Panc1 (cell line): ENCODE measurements around the gene GADL1. TPM values are rescaled to one million over a fixed set of nuclear protein-coding genes. Genes with fewer than 3 reads are reported as not detected.
A peak's percentile ranks its signal among the peaks of the same experiment; 100 is the strongest.

Experiments used
- ATAC-seq: fragments of 200-7000 bp; cut with Tn5 transposase; 2 replicates; pipeline ENCODE4 v1.9.1; 2020; ENCODE audit warnings: mild to moderate bottlenecking, moderate library complexity
- BruUV-seq: library from RNA; stranded (reverse); fragments of 400-500 nt; replicated peaks from 2 replicates; lab custom pipeline; 2021; lab: Mats Ljungman, UMichigan
- CTCF ChIA-PET: fragments of 300-600 bp; sonication (Branson Sonifier 250); formaldehyde crosslinking; loops from one replicate; lab custom pipeline; 2022; ENCODE audit warnings: antibody characterized with exemption; lab: Charles Lee
- POLR2A ChIA-PET: fragments of 300-600 bp; sonication (Branson Sonifier 250); formaldehyde crosslinking; loops from one replicate; lab custom pipeline; 2022; ENCODE audit warnings: antibody characterized with exemption; lab: Charles Lee
- DNase-seq: peaks from one replicate; pipeline ENCODE4 v3.0.0-alpha.2; 2010; ENCODE audit warnings: low read depth, low spot score
- H3K27ac ChIP-seq: 2 replicates; pipeline ENCODE4 v1.5.1; 2011; ENCODE audit warnings: mild to moderate bottlenecking, low read length, inconsistent platforms
- H3K27me3 ChIP-seq: fragments of 200-500 bp; sonication (Bioruptor generic); 2 replicates; pipeline ENCODE4 v1.6.0; 2014; ENCODE audit warnings: low read length, inconsistent platforms; ENCODE audit not compliant: control insufficient read depth, insufficient read depth
- H3K36me3 ChIP-seq: fragments of 200-500 bp; sonication (Bioruptor generic); 2 replicates; pipeline ENCODE4 v1.5.1; 2014; ENCODE audit warnings: inconsistent platforms, mild to moderate bottlenecking, low read length, moderate library complexity; ENCODE audit not compliant: control insufficient read depth, insufficient read depth
- H3K4me1 ChIP-seq: 2 replicates; pipeline ENCODE4 v1.5.1; 2011; ENCODE audit warnings: inconsistent platforms, mild to moderate bottlenecking, low read length, moderate library complexity; ENCODE audit not compliant: control insufficient read depth, insufficient read depth
- H3K4me3 ChIP-seq, 2 experiments: 2 replicates each; pipeline ENCODE4 v1.5.1; 2011 to 2012; ENCODE audit warnings: low read depth in 2 of 2, low read length in 2 of 2, mild to moderate bottlenecking in 2 of 2, inconsistent platforms in 1 of 2, moderate library complexity in 1 of 2
- H3K9me3 ChIP-seq: fragments of 200-500 bp; sonication (Bioruptor generic); 2 replicates; pipeline ENCODE4 v1.5.1; 2014; ENCODE audit warnings: low read depth, mild to moderate bottlenecking, inconsistent platforms, low read length, moderate library complexity; ENCODE audit not compliant: control insufficient read depth, insufficient read depth
- CTCF ChIP-seq: fragments of 450-650 bp; IDR thresholded peaks from 2 replicates; pipeline ENCODE4 v1.5.1; 2017; ENCODE audit warnings: mild to moderate bottlenecking
- POLR2AphosphoS5 ChIP-seq: IDR thresholded peaks from 2 replicates; pipeline ENCODE4 v1.6.1; 2012; ENCODE audit warnings: mild to moderate bottlenecking, low read depth, low read length, moderate library complexity
- REST ChIP-seq, 2 experiments: IDR thresholded peaks; 2 replicates each; pipeline ENCODE4 v1.6.1; 2011 to 2012; ENCODE audit warnings: low read depth in 2 of 2, control low read depth in 1 of 2, low read length in 1 of 2, mild to moderate bottlenecking in 1 of 2, moderate library complexity in 1 of 2; ENCODE audit not compliant: insufficient read depth in 1 of 2
- SIN3A ChIP-seq: IDR thresholded peaks from 2 replicates; pipeline ENCODE4 v1.6.1; 2012; ENCODE audit warnings: low read depth, mild to moderate bottlenecking, low read length, moderate library complexity, borderline replicate concordance; ENCODE audit not compliant: insufficient read depth
- TCF7L2 ChIP-seq: IDR thresholded peaks from 2 replicates; pipeline ENCODE4 v1.6.1; 2011; ENCODE audit warnings: mild to moderate bottlenecking, low read depth, low read length, inconsistent platforms
- in situ Hi-C: cut with HindIII; loops from 2 replicates; pipeline ENCODE4 v1.10.0; 2016; ENCODE audit warnings: low sequenced_read_pairs, low pct_unique_long_range_greater_than_20kb
- intact Hi-C: fragments of 100-400 bp; cut with micrococcal nuclease; formaldehyde crosslinking; loops from one replicate; pipeline ENCODE4 v1.10.0; 2022; ENCODE audit not compliant: unreplicated experiment
- total RNA-seq: library from RNA; stranded (reverse); gene quantifications from one replicate; pipeline ENCODE4 v1.2.1, GENCODE V29; 2021; ENCODE audit not compliant: unreplicated experiment

Gene GADL1
- total RNA-seq, 1 experiment from 2014 or later = not detected

- DNase-seq (peak; percentile 77), ATAC-seq (peak; percentile 94)
- in situ Hi-C loops (no loop called here), intact Hi-C loops (no loop called here)
- peak overlapping the region; percentile 93 for H3K27ac ChIP-seq
- no TSS peak for BruUV-seq
- H3K27me3 ChIP-seq = no peaks in the 10 kb centered on the region
- H3K4me1 ChIP-seq = peaks cover 12% of the 10 kb centered on the region
- POLR2A ChIA-PET = no interaction called here
- H3K9me3 ChIP-seq = no peaks in the 10 kb centered on the region
- no peak overlapping the region for H3K4me3 ChIP-seq
- TF ChIP-seq POLR2AphosphoS5 = peak; percentile 67; the same call in 1 of the 2 replicates
- TF ChIP-seq TCF7L2 = no peak
- no peak for TF ChIP-seq CTCF
- no peak for TF ChIP-seq SIN3A
- H3K36me3 ChIP-seq = no peaks in the 10 kb centered on the region
- CTCF ChIA-PET = no interaction called here
Measured at GRCh38 chr3:30720586-30721313, 173.7 kb downstream of the GADL1 start.

GRCh38 chr3:30719536-30719935 is 174.9 kb downstream of the GADL1 start:
- no peaks in the 10 kb centered on the region for H3K27me3 ChIP-seq
- no peaks in the 10 kb centered on the region for H3K36me3 ChIP-seq
- ATAC-seq = no peak
- no peaks in the 10 kb centered on the region for H3K9me3 ChIP-seq
- CTCF ChIA-PET = no interaction called here
- POLR2A ChIA-PET = no interaction called here
- in situ Hi-C loops = no loop called here
- BruUV-seq = no TSS peak
- H3K27ac ChIP-seq = peak overlapping the region; percentile 93
- intact Hi-C loops = no loop called here
- DNase-seq = no peak
- no peak for TF ChIP-seq CTCF
- no peak for TF ChIP-seq SIN3A
- TF ChIP-seq TCF7L2 = no peak
- TF ChIP-seq REST (IDR thresholded peaks at IDR 0.05; ENCODE audit: insufficient read depth in 1 of 2, low read depth in 2 of 2, low read length in 1 of 2) = no peak
- no peak for TF ChIP-seq POLR2AphosphoS5
- H3K4me1 ChIP-seq = peaks cover 12% of the 10 kb centered on the region
- H3K4me3 ChIP-seq = no peak overlapping the region
